GM23248 (cell line): Measurements from ENCODE around the gene HELQ.

ENCODE experiments used
- EZH2 ChIP-seq: fragments of 200-600 bp; sonication (generic); IDR thresholded peaks from 2 replicates; pipeline ENCODE4 v1.6.1; 2018; ENCODE audit warnings: antibody characterized with exemption, mild to moderate bottlenecking; ENCODE audit not compliant: insufficient read depth, poor library complexity, severe bottlenecking
- EZH2phosphoT487 ChIP-seq: fragments of 200-600 bp; sonication (generic); IDR thresholded peaks from 2 replicates; pipeline ENCODE4 v1.6.1; 2018; ENCODE audit warnings: antibody characterized with exemption, moderate library complexity, mild to moderate bottlenecking, low read depth; ENCODE audit not compliant: insufficient read depth

DNA sequence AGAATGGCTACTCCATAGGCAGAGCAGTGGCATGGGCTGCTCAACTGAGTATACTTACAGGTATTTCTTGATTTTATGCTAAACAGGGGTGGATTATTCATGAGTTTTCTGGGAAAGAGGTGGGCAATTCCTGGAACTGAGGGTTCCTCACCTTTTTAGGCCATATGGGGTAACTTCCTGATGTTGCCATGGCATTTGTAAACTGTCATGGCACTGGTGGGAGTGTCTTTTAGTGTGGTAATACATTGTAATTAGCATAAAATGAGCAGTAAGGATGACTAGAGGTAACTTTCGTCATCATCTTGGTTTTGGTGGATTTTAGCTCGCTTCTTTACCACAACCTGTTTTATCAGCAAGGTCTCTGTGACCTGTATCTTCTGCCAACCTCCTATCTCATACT lies 72.8 kb downstream of the HELQ start:
- no peak for TF ChIP-seq EZH2phosphoT487
- no peak for TF ChIP-seq EZH2
